ENCODE results near the gene DNAJB12.
A peak's percentile ranks its signal among the peaks of the same experiment; 100 is the strongest.

- no peak for TF ChIP-seq GABPA (IDR thresholded peaks at IDR 0.05 in 1 of 2, conservative IDR thresholded peaks at IDR 0.05 in 1 of 2)
- TF ChIP-seq CTCF (IDR thresholded peaks at IDR 0.05; ENCODE audit: low read depth, low read length, missing input control): peak; percentile 6
- TF ChIP-seq SP1 (IDR thresholded peaks at IDR 0.05): peak; percentile 91
- peak; percentile 64 for TF ChIP-seq REST (IDR thresholded peaks at IDR 0.05)
- peak; percentile 73 for TF ChIP-seq MAX (IDR thresholded peaks at IDR 0.05)
- peak; percentile 28 for TF ChIP-seq FOXA1 (IDR thresholded peaks at IDR 0.05)
- TF ChIP-seq HNF4G (IDR thresholded peaks at IDR 0.05): no peak
- no peak for TF ChIP-seq YY1 (IDR thresholded peaks at IDR 0.05)
These were observed 19.8 kb downstream of the DNAJB12 start for GRCh38 chr10:72334825-72335393.

Measured in liver (tissue), 3 donors.